ENCODE data around the gene VRK3.

GRCh38 chr19:49940482-49940791 lies 84.7 kb downstream of the VRK3 start:
- TF ChIP-seq CTCF (conservative IDR thresholded peaks at IDR 0.05) (no peak), EZH2 (IDR thresholded peaks at IDR 0.05; ENCODE audit: low read depth) (no peak)

Data from PC-9 (cell line).